22Rv1 (cell line): ENCODE measurements around the gene RPL36.

Experiments
- H3K27ac ChIP-seq: fragments of 450-650 bp; 2 replicates; pipeline ENCODE4 v1.5.1; 2017
- CTCF ChIP-seq: fragments of 450-650 bp; IDR thresholded peaks from 2 replicates; pipeline ENCODE4 v1.5.1; 2017; ENCODE audit warnings: mild to moderate bottlenecking
- ZFX ChIP-seq: fragments of 450-650 bp; IDR thresholded peaks from 2 replicates; pipeline ENCODE4 v1.6.1; 2017; ENCODE audit warnings: antibody characterized with exemption, borderline replicate concordance

Gene RPL36

GRCh38 chr19:5664515-5664914 is 25.6 kb upstream of the RPL36 start:
- H3K27ac ChIP-seq = no peak overlapping the region
- no peak for TF ChIP-seq CTCF
- no peak for TF ChIP-seq ZFX

- no peak for TF ChIP-seq CTCF
- TF ChIP-seq ZFX = no peak
- no peak overlapping the region for H3K27ac ChIP-seq
Measured at GRCh38 chr19:5665781-5666513, 24.1 kb upstream of the RPL36 start.

- TF ChIP-seq ZFX (no peak), CTCF (no peak)
- no peak overlapping the region for H3K27ac ChIP-seq
Measured at GRCh38 chr19:5666921-5667610, 23.0 kb upstream of the RPL36 start.

GRCh38 chr19:5667751-5668271 is 22.3 kb upstream of the RPL36 start:
- H3K27ac ChIP-seq = no peak overlapping the region
- TF ChIP-seq CTCF = no peak
- TF ChIP-seq ZFX = no peak

- no peak overlapping the region for H3K27ac ChIP-seq
- no peak for TF ChIP-seq CTCF
- TF ChIP-seq ZFX = no peak
Measured at GRCh38 chr19:5669212-5669611, 20.9 kb upstream of the RPL36 start.

GRCh38 chr19:5671600-5671999 is 18.5 kb upstream of the RPL36 start:
- TF ChIP-seq ZFX = no peak
- no peak for TF ChIP-seq CTCF
- H3K27ac ChIP-seq = no peak overlapping the region

GRCh38 chr19:5672708-5673459 is 17.2 kb upstream of the RPL36 start:
- TF ChIP-seq ZFX (no peak), CTCF (no peak)
- no peak overlapping the region for H3K27ac ChIP-seq
